ENCODE results near the gene LRP2. TPM values are rescaled to one million over a fixed set of nuclear protein-coding genes. Genes with fewer than 3 reads are reported as not detected.
"Not testable (repeated sequence)": the region's sequence is repeated elsewhere in the genome, so short reads cannot be mapped to it uniquely, and the experiment has no call there.

The LRP2 gene
- 0.24 TPM in 2 replicates for total RNA-seq
- long read RNA-seq, partial matches to known transcripts: 1 of 1 reads
- long read RNA-seq, other reads (novel, unspliced or antisense): 0 of 1 reads

DNA sequence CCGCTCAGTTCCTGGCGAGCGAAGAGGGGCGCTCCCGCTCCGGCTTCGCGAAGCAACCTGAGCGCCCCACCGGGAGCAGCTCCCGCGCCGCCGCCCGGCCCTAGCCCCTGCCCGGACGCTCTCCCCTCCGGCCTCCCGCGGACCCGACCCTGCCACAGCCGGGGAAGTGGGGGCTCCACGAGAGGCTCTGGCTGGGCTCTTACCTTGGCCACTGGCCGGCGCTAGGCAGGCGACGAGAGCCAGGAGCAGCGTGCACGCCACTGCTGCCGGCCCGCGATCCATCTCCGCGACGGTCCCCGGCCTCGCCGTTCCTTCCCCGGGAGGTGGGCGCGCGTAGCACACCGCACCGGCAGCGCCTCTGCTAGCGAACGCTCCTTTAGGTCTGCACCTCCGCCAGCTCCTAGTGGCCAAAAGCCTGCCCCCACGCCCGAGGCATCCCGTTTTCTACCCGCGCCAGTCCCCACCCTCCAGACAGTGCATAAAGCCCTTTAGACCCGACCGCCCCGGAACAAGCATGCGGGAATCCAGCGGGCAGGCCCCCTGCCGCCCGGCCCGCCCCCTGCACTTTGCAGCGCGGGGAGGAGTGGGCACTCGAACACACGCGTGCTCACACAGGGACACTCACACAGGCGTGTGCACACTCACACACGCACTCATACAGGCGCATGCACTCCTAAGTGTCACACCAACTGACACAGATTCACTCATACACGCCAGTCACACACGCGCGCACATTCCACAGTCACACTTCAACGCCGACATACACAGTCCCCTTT, at the start of gene LRP2:
LRP2 (minus strand) TSS at position 417 of the 776 bp plus-strand sequence; CDS start at position 282, 135 bp downstream.
- no peak for DNase-seq (ENCODE audit: extremely low spot score, unreplicated experiment)
- Mint-ChIP-seq H3K4me1 (ENCODE audit: unreplicated experiment) (peaks cover 40% of the 10 kb centered on the region), H3K4me3 (ENCODE audit: unreplicated experiment) (peak within 1 kb of the TSS; percentile 75), H3K9me3 (ENCODE audit: unreplicated experiment) (no peaks in the 10 kb centered on the region), H3K27me3 (ENCODE audit: unreplicated experiment) (peaks cover 53% of the 10 kb centered on the region), H3K36me3 (ENCODE audit: unreplicated experiment) (no peaks in the 10 kb centered on the region), H3K27ac (ENCODE audit: unreplicated experiment) (no peak within 1 kb of the TSS)
- TF ChIP-seq, protein P1, sequence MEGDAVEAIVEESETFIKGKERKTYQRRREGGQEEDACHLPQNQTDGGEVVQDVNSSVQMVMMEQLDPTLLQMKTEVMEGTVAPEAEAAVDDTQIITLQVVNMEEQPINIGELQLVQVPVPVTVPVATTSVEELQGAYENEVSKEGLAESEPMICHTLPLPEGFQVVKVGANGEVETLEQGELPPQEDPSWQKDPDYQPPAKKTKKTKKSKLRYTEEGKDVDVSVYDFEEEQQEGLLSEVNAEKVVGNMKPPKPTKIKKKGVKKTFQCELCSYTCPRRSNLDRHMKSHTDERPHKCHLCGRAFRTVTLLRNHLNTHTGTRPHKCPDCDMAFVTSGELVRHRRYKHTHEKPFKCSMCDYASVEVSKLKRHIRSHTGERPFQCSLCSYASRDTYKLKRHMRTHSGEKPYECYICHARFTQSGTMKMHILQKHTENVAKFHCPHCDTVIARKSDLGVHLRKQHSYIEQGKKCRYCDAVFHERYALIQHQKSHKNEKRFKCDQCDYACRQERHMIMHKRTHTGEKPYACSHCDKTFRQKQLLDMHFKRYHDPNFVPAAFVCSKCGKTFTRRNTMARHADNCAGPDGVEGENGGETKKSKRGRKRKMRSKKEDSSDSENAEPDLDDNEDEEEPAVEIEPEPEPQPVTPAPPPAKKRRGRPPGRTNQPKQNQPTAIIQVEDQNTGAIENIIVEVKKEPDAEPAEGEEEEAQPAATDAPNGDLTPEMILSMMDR (IDR thresholded peaks at IDR 0.05): no peak

DNA sequence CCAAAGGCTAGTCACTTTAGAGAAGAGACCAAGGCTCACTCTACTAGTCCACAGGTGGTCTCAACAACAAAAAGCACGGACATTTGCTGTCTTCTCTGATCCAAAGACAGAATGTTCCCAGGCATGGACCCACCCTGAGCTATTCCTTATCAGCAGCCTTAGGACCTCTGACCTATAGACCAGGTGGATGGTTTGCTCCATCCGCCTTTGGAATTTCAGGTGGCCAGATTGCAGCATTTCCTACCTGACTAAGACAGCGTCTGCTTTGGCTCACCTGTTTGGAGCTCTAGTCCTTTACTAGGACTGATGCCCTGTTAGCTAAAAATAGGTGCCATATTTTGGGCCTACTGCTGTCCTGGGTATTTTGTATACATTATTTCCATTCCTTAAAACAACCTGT, 44.6 kb upstream of the LRP2 start:
- TF ChIP-seq, protein P1 (IDR thresholded peaks at IDR 0.05): no peak
- H3K9me3 Mint-ChIP-seq (ENCODE audit: unreplicated experiment): no peaks in the 10 kb centered on the region

DNA sequence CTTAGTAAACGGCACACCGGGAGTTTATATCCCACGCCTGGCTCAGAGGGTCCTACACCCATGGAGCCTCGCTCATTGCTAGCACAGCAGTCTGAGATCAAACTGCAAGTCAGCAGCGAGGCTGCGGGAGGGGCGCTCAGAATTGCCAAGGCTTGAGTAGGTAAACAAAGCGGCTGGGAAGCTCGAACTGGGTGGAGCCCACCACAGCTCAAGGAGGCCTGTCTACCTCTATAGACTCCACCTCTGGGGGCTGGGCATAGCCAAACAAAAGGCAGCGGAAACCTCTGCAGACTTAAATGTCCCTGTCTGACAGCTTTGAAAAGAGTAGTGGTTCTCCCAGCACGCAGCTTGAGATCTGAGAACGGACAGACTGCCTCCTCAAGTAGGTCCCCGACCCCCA, 37.2 kb upstream of the LRP2 start:
- H3K4me1 Mint-ChIP-seq (ENCODE audit: unreplicated experiment); H3K27ac Mint-ChIP-seq (ENCODE audit: unreplicated experiment); H3K9me3 Mint-ChIP-seq (ENCODE audit: unreplicated experiment); H3K36me3 Mint-ChIP-seq (ENCODE audit: unreplicated experiment); DNase-seq (ENCODE audit: extremely low spot score, unreplicated experiment); H3K4me3 Mint-ChIP-seq (ENCODE audit: unreplicated experiment): not testable (repeated sequence)
- peaks cover 15% of the 10 kb centered on the region for H3K27me3 Mint-ChIP-seq (ENCODE audit: unreplicated experiment)

More for the DNA sequence above, 44.6 kb upstream of the LRP2 start:
- Mint-ChIP-seq H3K4me3 (ENCODE audit: unreplicated experiment) (no peak overlapping the region), H3K4me1 (ENCODE audit: unreplicated experiment) (no peaks in the 10 kb centered on the region), H3K27ac (ENCODE audit: unreplicated experiment) (no peak overlapping the region), H3K36me3 (ENCODE audit: unreplicated experiment) (no peaks in the 10 kb centered on the region), H3K27me3 (ENCODE audit: unreplicated experiment) (peaks cover 12% of the 10 kb centered on the region)
- no peak for DNase-seq (ENCODE audit: extremely low spot score, unreplicated experiment)

DNA sequence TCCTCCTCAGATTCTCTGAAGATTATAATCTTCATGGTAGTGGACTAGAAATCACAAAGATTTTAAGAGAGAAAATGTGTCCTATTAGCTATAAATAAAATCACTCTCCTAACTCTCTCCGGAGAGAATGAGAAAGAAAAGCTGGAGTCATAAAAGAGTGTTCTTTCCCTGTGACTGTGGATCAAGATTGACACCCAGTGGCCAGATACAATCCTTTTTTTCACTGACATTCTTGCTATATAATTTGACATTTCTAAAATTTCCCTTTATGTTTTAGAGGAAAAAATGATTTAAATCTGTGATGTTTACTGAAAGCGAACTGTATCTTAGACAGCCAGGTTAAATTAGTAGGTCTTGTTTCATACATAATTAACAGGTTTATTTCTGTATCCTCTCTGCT, 35.4 kb upstream of the LRP2 start:
- TF ChIP-seq, protein P1 (IDR thresholded peaks at IDR 0.05): peak; percentile 58
- no peaks in the 10 kb centered on the region for H3K36me3 Mint-ChIP-seq (ENCODE audit: unreplicated experiment)
- H3K4me3 Mint-ChIP-seq (ENCODE audit: unreplicated experiment): no peak overlapping the region
- peaks cover 20% of the 10 kb centered on the region for H3K27me3 Mint-ChIP-seq (ENCODE audit: unreplicated experiment)
- H3K27ac Mint-ChIP-seq (ENCODE audit: unreplicated experiment): no peak overlapping the region
- H3K9me3 Mint-ChIP-seq (ENCODE audit: unreplicated experiment): no peaks in the 10 kb centered on the region
- no peaks in the 10 kb centered on the region for H3K4me1 Mint-ChIP-seq (ENCODE audit: unreplicated experiment)
- DNase-seq (ENCODE audit: extremely low spot score, unreplicated experiment): no peak

DNA sequence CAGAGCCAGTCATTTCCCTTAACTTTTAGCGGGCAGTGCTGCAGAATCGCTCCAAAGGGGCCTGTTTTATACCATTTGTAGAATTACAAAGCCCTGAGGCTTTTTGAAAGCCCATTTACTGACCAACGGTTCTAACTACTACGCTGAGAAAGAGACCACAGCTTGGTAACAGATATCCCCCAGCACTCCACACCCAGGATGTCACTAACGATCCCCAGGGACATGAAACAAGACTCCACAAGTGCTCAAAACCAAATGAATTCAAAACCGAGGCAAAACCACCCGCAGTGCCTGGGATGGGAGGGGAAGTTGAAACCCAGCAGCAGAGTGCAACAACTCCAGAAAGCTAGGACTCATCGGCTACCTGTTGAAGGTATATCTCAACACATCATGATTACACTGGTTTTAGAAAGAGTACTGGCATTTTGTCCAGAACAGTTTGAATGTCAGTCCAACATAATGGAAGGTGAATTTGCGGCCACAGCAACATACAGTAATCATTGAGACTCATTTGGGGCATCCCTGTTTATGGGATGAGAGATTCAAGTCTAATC, 33.6 kb upstream of the LRP2 start:
- peaks cover 15% of the 10 kb centered on the region for H3K27me3 Mint-ChIP-seq (ENCODE audit: unreplicated experiment)
- TF ChIP-seq, protein P1 (IDR thresholded peaks at IDR 0.05): no peak
- no peak overlapping the region for H3K27ac Mint-ChIP-seq (ENCODE audit: unreplicated experiment)
- H3K36me3 Mint-ChIP-seq (ENCODE audit: unreplicated experiment): no peaks in the 10 kb centered on the region
- no peak for DNase-seq (ENCODE audit: extremely low spot score, unreplicated experiment)
- no peaks in the 10 kb centered on the region for H3K9me3 Mint-ChIP-seq (ENCODE audit: unreplicated experiment)
- H3K4me1 Mint-ChIP-seq (ENCODE audit: unreplicated experiment): no peaks in the 10 kb centered on the region
- H3K4me3 Mint-ChIP-seq (ENCODE audit: unreplicated experiment): no peak overlapping the region
